ENCODE data around the gene GFOD2.

DNA sequence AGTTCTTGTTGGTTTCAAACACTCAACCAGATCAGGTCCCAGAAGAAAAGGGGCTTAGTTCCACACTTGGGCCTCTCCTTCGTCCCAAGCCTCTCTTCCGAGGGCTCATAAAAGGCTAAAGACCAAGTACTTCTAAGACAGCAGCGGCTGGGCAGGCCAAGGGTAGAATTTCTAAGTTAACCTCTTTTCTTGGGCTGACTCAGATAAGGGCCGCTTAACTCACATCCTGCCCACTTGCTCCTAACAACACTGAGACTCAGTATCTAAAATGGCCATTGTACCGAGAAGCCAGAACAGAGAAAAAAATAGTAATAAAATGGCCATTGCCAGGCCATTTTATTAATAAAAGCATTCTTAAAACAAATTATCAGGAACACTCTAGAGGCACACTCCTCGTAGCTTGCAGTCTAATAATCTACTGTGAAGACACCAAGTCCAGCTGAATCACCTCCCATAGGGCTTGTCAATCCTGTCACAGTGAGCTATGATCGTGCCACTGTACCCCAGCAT lies 45.1 kb upstream of the GFOD2 start:
- TF ChIP-seq POLR2A (IDR thresholded peaks at IDR 0.05; ENCODE audit: control extremely low read depth in 1 of 2, low read depth in 2 of 2, low read length in 2 of 2) (no peak), EGR1 (IDR thresholded peaks at IDR 0.05; ENCODE audit: borderline replicate concordance, low read depth, low read length) (no peak), CTCF (IDR thresholded peaks at IDR 0.05; ENCODE audit: control extremely low read depth in 1 of 3, insufficient read depth in 1 of 3, low read depth in 1 of 3, low read length in 3 of 3) (no peak), FOSL1 (IDR thresholded peaks at IDR 0.05; ENCODE audit: insufficient read depth, low read depth, low read length) (no peak), JUND (IDR thresholded peaks at IDR 0.05; ENCODE audit: low read length) (no peak), ZNF274 (IDR thresholded peaks at IDR 0.05; ENCODE audit: borderline replicate concordance, extremely low read depth, low read length) (no peak), CBX8 (IDR thresholded peaks at IDR 0.05; ENCODE audit: borderline replicate concordance, low read depth, low read length) (no peak), BRCA1 (IDR thresholded peaks at IDR 0.05; ENCODE audit: low read depth, low read length) (no peak), SUZ12 (IDR thresholded peaks at IDR 0.05; ENCODE audit: low read length) (no peak)
- TF ChIP-seq, protein P1, sequence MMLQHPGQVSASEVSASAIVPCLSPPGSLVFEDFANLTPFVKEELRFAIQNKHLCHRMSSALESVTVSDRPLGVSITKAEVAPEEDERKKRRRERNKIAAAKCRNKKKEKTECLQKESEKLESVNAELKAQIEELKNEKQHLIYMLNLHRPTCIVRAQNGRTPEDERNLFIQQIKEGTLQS (IDR thresholded peaks at IDR 0.05; ENCODE audit: insufficient read depth, low read depth, low read length), result no peak

Measured in H1 (cell line).